SK-N-MC (cell line): ENCODE results near the gene SPATA3.
"Not testable (repeated sequence)": the region's sequence is repeated elsewhere in the genome, so short reads cannot be mapped to it uniquely, and the experiment has no call there.

ENCODE experiments used
- DNase-seq: peaks from one replicate; pipeline ENCODE4 v3.0.0-alpha.2; 2011; ENCODE audit warnings: low read depth, low spot score
- H3K27ac ChIP-seq: fragments of 200-600 bp; sonication (generic); 2 replicates; pipeline ENCODE4 v1.5.1; 2016; ENCODE audit warnings: mixed run types
- H3K36me3 ChIP-seq: fragments of 200-600 bp; sonication (generic); 2 replicates; pipeline ENCODE4 v1.6.1; 2017; ENCODE audit warnings: antibody characterized with exemption, low read length, mixed read lengths; ENCODE audit not compliant: insufficient read depth
- H3K4me3 ChIP-seq: fragments of 200-600 bp; sonication (generic); 2 replicates; pipeline ENCODE4 v1.5.1; 2016
- H3K9ac ChIP-seq: fragments of 200-600 bp; sonication (generic); 2 replicates; pipeline ENCODE4 v1.8.0; 2017; ENCODE audit warnings: mixed run types, mixed read lengths; ENCODE audit not compliant: insufficient read length
- H3K9me3 ChIP-seq: fragments of 200-600 bp; sonication (generic); 2 replicates; pipeline ENCODE4 v1.6.1; 2017; ENCODE audit warnings: low read depth, mild to moderate bottlenecking, antibody characterized with exemption, low read length, moderate library complexity, mixed read lengths
- EZH2 ChIP-seq: fragments of 200-600 bp; sonication (generic); IDR thresholded peaks from one replicate; pipeline ENCODE4 v1.6.1; 2017; ENCODE audit warnings: antibody characterized with exemption
- FOXP2 ChIP-seq: optimal IDR thresholded peaks from 2 replicates; pipeline ENCODE3; 2011; ENCODE audit warnings: mild to moderate bottlenecking, moderate library complexity; ENCODE audit not compliant: insufficient read depth; ENCODE audit errors: extremely low read length, control extremely low read depth
- POLR2AphosphoS5 ChIP-seq: IDR thresholded peaks from 2 replicates; pipeline ENCODE4 v1.6.1; 2012; ENCODE audit warnings: mild to moderate bottlenecking, low read depth, low read length, borderline replicate concordance

SPATA3 gene

DNA sequence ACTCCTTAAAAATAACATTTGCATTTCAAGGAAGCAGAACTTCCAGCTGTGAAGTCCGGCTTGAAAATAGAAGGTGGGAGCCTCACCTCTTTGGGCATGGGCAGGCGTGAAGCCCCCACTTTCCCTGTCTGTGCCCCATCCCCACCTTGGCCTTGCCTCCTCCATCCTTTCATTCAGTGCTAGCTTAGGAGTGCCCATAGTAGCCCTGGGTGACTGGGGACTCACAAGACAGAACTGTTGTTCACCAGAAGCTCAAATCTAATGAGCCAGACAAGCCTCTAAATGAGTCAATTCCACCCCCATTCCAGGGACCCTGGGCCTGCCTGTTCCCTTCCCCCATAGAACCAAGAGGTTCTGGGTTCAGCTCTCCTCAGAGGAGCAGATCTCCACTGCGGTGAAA lies 20.0 kb downstream of the SPATA3 start:
- Histone ChIP-seq H3K36me3 (no peaks in the 10 kb centered on the region), H3K9ac (no peak overlapping the region), H3K27ac (no peak overlapping the region), H3K9me3 (no peaks in the 10 kb centered on the region), H3K4me3 (no peak overlapping the region)
- DNase-seq: no peak
- TF ChIP-seq EZH2 (no peak), POLR2AphosphoS5 (no peak), FOXP2 (no peak)

- Histone ChIP-seq H3K27ac (no peak overlapping the region), H3K9ac (no peak overlapping the region), H3K9me3 (no peaks in the 10 kb centered on the region), H3K4me3 (no peak overlapping the region), H3K36me3 (no peaks in the 10 kb centered on the region)
- DNase-seq: peak; percentile 10
- no peak for TF ChIP-seq POLR2AphosphoS5
- TF ChIP-seq FOXP2: no peak
- no peak for TF ChIP-seq EZH2
Measured at GRCh38 chr2:231016566-231017230, 20.8 kb downstream of the SPATA3 start.

GRCh38 chr2:231017231-231017598 lies 21.3 kb downstream of the SPATA3 start:
- H3K36me3 ChIP-seq: no peaks in the 10 kb centered on the region
- no peak overlapping the region for H3K27ac ChIP-seq
- peak; percentile 2 for DNase-seq
- TF ChIP-seq FOXP2: no peak
- TF ChIP-seq POLR2AphosphoS5: no peak
- TF ChIP-seq EZH2: no peak
- no peaks in the 10 kb centered on the region for H3K9me3 ChIP-seq
- H3K4me3 ChIP-seq: no peak overlapping the region
- H3K9ac ChIP-seq: no peak overlapping the region

DNA sequence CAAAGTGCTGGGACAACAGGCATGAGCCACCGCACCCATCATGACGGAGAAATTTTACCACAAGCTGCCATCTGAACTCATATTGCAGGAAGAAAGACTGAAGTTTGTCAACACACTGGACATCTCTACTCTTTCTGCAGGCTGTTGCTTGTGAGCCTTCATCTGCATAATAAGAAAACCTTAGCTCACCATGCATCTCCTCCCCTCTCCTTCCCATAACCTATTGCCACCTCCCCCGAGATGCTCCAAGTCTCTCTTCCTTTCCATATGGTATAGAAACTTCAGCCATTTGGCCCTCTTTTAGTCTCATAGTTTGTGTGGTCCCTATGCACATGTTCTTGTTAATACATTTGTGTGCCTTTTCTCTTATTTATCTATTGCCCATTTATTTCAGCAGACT lies 22.3 kb downstream of the SPATA3 start:
- Histone ChIP-seq H3K36me3 (no peaks in the 10 kb centered on the region), H3K9me3 (no peaks in the 10 kb centered on the region), H3K9ac (no peak overlapping the region), H3K4me3 (no peak overlapping the region), H3K27ac (no peak overlapping the region)
- DNase-seq: no peak
- TF ChIP-seq POLR2AphosphoS5: no peak
- no peak for TF ChIP-seq FOXP2
- no peak for TF ChIP-seq EZH2

- H3K36me3 ChIP-seq, H3K9me3 ChIP-seq, H3K27ac ChIP-seq, H3K4me3 ChIP-seq, DNase-seq, H3K9ac ChIP-seq: not testable (repeated sequence)
Measured at GRCh38 chr2:231025059-231025458, 29.1 kb downstream of the SPATA3 start.

DNA sequence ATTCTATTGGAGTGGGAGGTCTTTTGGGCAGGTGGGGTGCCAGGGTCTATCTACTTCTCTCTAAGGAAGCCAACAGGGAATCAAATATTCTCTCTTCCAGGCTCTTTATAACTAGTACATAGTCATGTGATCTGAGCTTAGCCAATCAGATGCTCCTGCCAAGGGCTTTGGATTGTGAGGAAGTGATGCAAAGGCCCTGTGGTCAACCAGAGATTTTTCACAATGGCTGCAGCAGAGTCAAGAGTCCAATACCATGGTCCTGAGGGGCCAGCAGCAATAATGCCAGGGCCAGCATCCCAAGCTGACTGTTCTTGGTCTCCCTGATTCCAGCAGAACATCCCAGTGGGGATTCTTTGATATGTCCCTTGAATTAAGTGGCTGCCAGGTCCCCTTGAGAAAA lies 33.0 kb downstream of the SPATA3 start:
- Histone ChIP-seq H3K36me3 (no peaks in the 10 kb centered on the region), H3K27ac (no peak overlapping the region), H3K4me3 (no peak overlapping the region), H3K9me3 (no peaks in the 10 kb centered on the region), H3K9ac (no peak overlapping the region)
- TF ChIP-seq FOXP2: no peak
- no peak for TF ChIP-seq EZH2
- no peak for TF ChIP-seq POLR2AphosphoS5
- no peak for DNase-seq

DNA sequence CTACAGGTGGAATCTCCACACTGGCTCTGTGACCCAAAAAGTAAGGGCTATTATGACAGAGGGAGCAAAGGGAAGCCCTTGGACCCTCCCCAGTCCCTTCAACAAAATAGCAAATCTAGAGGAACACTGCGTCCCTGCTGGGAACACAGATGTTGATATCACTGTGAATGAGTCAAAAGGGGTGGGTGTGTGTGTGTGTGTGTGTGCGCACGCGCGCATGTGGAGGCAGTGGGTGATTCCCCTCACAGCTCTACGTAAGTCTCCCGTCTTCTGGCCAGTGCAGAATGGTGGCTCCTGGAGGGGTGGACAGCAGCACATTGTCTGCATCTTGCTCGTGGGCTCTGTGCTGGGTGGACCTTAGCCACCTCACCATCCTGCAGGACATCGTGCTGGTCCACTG lies 33.6 kb downstream of the SPATA3 start:
- Histone ChIP-seq H3K27ac (no peak overlapping the region), H3K9me3 (no peaks in the 10 kb centered on the region), H3K4me3 (no peak overlapping the region), H3K9ac (no peak overlapping the region), H3K36me3 (no peaks in the 10 kb centered on the region)
- TF ChIP-seq POLR2AphosphoS5: no peak
- TF ChIP-seq FOXP2: no peak
- TF ChIP-seq EZH2: no peak
- no peak for DNase-seq

GRCh38 chr2:231030725-231031124 lies 34.8 kb downstream of the SPATA3 start:
- TF ChIP-seq FOXP2: no peak
- no peak for TF ChIP-seq POLR2AphosphoS5
- no peak for TF ChIP-seq EZH2
- no peak overlapping the region for H3K4me3 ChIP-seq
- no peaks in the 10 kb centered on the region for H3K9me3 ChIP-seq
- no peak for DNase-seq
- H3K36me3 ChIP-seq: no peaks in the 10 kb centered on the region
- H3K27ac ChIP-seq: no peak overlapping the region
- no peak overlapping the region for H3K9ac ChIP-seq

DNA sequence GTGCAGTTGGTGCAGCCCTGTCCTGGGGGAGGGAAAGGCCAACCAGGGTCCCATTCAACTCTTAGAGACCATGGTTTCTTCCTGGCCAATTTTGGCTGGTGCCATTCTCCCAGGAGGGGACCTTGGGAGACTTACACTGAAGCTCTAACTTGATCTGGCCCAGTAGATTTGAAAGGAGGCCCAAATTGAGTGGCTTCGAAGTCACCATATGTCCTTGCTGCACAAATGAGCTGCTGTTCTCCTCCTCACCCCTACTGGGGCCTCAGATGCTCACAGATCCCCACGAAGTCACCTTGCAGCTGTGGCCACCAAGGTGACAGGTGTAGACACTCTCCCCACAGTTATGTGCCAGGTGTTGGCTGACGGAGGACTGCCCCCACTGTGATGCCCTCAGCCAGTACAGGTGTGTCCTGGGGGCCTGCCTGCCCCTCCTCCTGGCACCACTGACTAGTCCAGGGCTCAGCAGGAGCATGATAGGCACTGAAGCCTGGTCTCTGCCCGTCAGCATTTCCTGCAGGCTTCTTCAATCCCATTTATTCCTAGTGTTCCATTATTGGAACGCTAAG lies 36.7 kb downstream of the SPATA3 start:
- no peak for DNase-seq
- Histone ChIP-seq H3K27ac (no peak overlapping the region), H3K9me3 (no peaks in the 10 kb centered on the region), H3K9ac (no peak overlapping the region), H3K36me3 (no peaks in the 10 kb centered on the region), H3K4me3 (no peak overlapping the region)
- TF ChIP-seq EZH2 (no peak), FOXP2 (no peak), POLR2AphosphoS5 (no peak)
